H1 (cell line): ENCODE measurements around the gene CLDN4. TPM values are rescaled to one million over a fixed set of nuclear protein-coding genes. Genes with fewer than 3 reads are reported as not detected.

Experiments
- EP300 ChIP-seq, 2 experiments: IDR thresholded peaks; 1 replicate in 1 of 2; 2 replicates in 1 of 2; pipeline ENCODE4 v1.6.1; 2011 to 2012; ENCODE audit warnings: low read depth in 2 of 2, low read length in 2 of 2, mild to moderate bottlenecking in 2 of 2, borderline replicate concordance in 1 of 2, inconsistent platforms in 1 of 2, moderate library complexity in 1 of 2
- polyA plus RNA-seq, 7 experiments: library from polyadenylated mRNA; depleted of rRNA in 3 of 7; stranded (reverse) in 5 of 7; unstranded in 2 of 7; fragments of >200 nt in 5 of 7; fragments of 200-250 nt in 2 of 7; gene quantifications; 1 replicate in 5 of 7; 2 replicates in 1 of 7; 4 replicates in 1 of 7; pipeline versions ENCODE4 v1.2.1 to v1.2.3, GENCODE V29; 2011 to 2013; ENCODE audit warnings: missing spikeins in 2 of 7, mixed read lengths in 2 of 7
- total RNA-seq: library from RNA; stranded (reverse); fragmentation: NEBNext Ultra II Directional; extraction: Animal tissue kit (Norgen Biotek cat#: 25700); gene quantifications from 2 replicates; pipeline ENCODE4 v1.2.1, GENCODE V29; 2021

CLDN4 gene
- total and polyA plus RNA-seq, 2 of the 8 experiments (the other 6 are each of a cell fraction or from before 2014, with no cell fraction given): 28.0 to 69.3 TPM

DNA sequence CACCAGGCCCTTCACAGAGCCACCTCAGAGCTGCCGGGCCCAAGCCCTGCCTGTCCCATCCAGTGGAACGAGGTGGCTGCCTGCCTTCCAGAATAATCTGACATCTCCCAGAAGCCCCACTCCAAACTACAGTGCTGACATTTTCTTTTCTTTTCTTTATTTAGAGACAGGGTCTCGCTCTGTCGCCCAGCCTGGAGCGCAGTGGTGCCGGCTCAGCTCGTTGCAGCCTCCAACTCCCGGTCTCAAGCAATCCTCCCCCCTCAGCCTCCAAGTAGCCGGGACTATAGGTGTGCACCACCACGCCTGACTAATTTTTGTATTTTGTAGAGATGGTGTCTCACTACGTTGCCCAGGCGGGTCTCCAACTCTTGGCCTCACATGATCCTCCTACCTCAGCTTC lies 30.5 kb downstream of the CLDN4 start (continued):
- TF ChIP-seq EP300 (IDR thresholded peaks at IDR 0.05; ENCODE audit: borderline replicate concordance in 1 of 2, low read depth in 2 of 2, low read length in 2 of 2): no peak
